ENCODE data around the gene INPP5B. TPM values are rescaled to one million over a fixed set of nuclear protein-coding genes. Genes with fewer than 3 reads are reported as not detected.

The INPP5B gene
- total and polyA plus RNA-seq, 9 of the 15 experiments (the other 6 are each of a cell fraction or from before 2014, with no cell fraction given) = 14.1 to 28.7 (median 20.9) TPM

- peak in 1 of 2 experiments; percentile 49; a peak in 1 of 3 replicates for TF ChIP-seq CBX3 (IDR thresholded peaks at IDR 0.05; ENCODE audit: borderline replicate concordance in 1 of 2, low read length in 2 of 2)
- peak; percentile 99 for TF ChIP-seq ATF4 (CRISPR knock-in tag; IDR thresholded peaks at IDR 0.05)
- no peak for TF ChIP-seq DNMT1 (IDR thresholded peaks at IDR 0.05)
- TF ChIP-seq MTA3 (IDR thresholded peaks at IDR 0.05; ENCODE audit: borderline replicate concordance) = peak; percentile 79; the same call in 1 of the 2 replicates
- no peak for TF ChIP-seq MLX (CRISPR knock-in tag; conservative IDR thresholded peaks at IDR 0.05)
- TF ChIP-seq ZNF253 (CRISPR knock-in tag; conservative IDR thresholded peaks at IDR 0.05) = no peak
- peak; percentile 70 for TF ChIP-seq SPI1 (IDR thresholded peaks at IDR 0.05; ENCODE audit: borderline replicate concordance, low read depth, low read length)
- TF ChIP-seq NCOA4 (IDR thresholded peaks at IDR 0.05; ENCODE audit: partially characterized antibody) = no peak
- no peak for TF ChIP-seq MEF2D (tag; conservative IDR thresholded peaks at IDR 0.05; ENCODE audit: low read depth)
- TF ChIP-seq ZBTB12 (CRISPR knock-in tag; IDR thresholded peaks at IDR 0.05) = no peak
- peak; percentile 93 for TF ChIP-seq ETS1 (conservative IDR thresholded peaks at IDR 0.05; ENCODE audit: control insufficient read depth, low read depth, low read length)
- 0 out of 2 replicates have a peak, but pooled peaks have one; percentile 53 for TF ChIP-seq STAT6 (CRISPR knock-in tag; IDR thresholded peaks at IDR 0.05)
- TF ChIP-seq ESRRA (IDR thresholded peaks at IDR 0.05; ENCODE audit: borderline replicate concordance, low read depth) = peak; percentile 86
- TF ChIP-seq ZSCAN32 (CRISPR knock-in tag; IDR thresholded peaks at IDR 0.05) = peak; percentile 94
- no peak for TF ChIP-seq NCOA2 (IDR thresholded peaks at IDR 0.05; ENCODE audit: partially characterized antibody in 2 of 2)
- no peak for TF ChIP-seq ZNF512 (tag; IDR thresholded peaks at IDR 0.05)
- TF ChIP-seq ZZZ3 (IDR thresholded peaks at IDR 0.05) = peak; percentile 46; the same call in 1 of the 2 replicates
- peak; percentile 47 for TF ChIP-seq POLR2B (IDR thresholded peaks at IDR 0.05; ENCODE audit: low read depth, partially characterized antibody)
- no peak for TF ChIP-seq ZNF79 (CRISPR knock-in tag; IDR thresholded peaks at IDR 0.05; ENCODE audit: low read depth)
These were observed at the start of gene INPP5B (continued) for GRCh38 chr1:37946703-37947360.

Data from K562 (cell line).